Keratinocyte (primary cell): ENCODE data around the gene ARID1B. TPM values are rescaled to one million over a fixed set of nuclear protein-coding genes. Genes with fewer than 3 reads are reported as not detected.

Experiments used
- DNase-seq: peaks from one replicate; pipeline ENCODE4 v3.0.0-alpha.2; 2011; ENCODE audit warnings: low read depth, missing footprints, low spot score
- FAIRE-seq: peaks from 2 replicates; lab custom pipeline; 2011; peaks lifted over from hg19 to GRCh38; lab: Jason Lieb, UNC
- H2AFZ ChIP-seq: 2 replicates; pipeline ENCODE4 v1.6.0; 2012; ENCODE audit warnings: low read length, control low read depth, inconsistent platforms; ENCODE audit not compliant: control insufficient read depth
- H3K27ac ChIP-seq: 2 replicates; pipeline ENCODE4 v1.5.1; 2011; ENCODE audit warnings: low read length; ENCODE audit not compliant: control insufficient read depth, insufficient read depth
- H3K27me3 ChIP-seq: 3 replicates; pipeline ENCODE4 v1.6.0; 2011; ENCODE audit warnings: low read length; ENCODE audit not compliant: control insufficient read depth, insufficient read depth; ENCODE audit errors: extremely low read depth
- H3K36me3 ChIP-seq, 2 experiments: 2 replicates in 1 of 2; 3 replicates in 1 of 2; pipeline ENCODE4 v1.5.1; 2011; ENCODE audit warnings: low read length in 2 of 2, mild to moderate bottlenecking in 1 of 2; ENCODE audit not compliant: control insufficient read depth in 2 of 2, insufficient read depth in 2 of 2; ENCODE audit errors: extremely low read depth in 1 of 2
- H3K4me1 ChIP-seq: 3 replicates; pipeline ENCODE4 v1.5.1; 2011; ENCODE audit warnings: low read length; ENCODE audit not compliant: control insufficient read depth, insufficient read depth; ENCODE audit errors: extremely low read depth
- H3K4me2 ChIP-seq: 3 replicates; pipeline ENCODE4 v1.6.0; 2011; ENCODE audit warnings: low read depth, low read length; ENCODE audit not compliant: control insufficient read depth, insufficient read depth; ENCODE audit errors: extremely low read depth
- H3K4me3 ChIP-seq, 3 experiments: fragments of 200-600 bp in 1 of 3; sonication (generic) in 1 of 3; 2 replicates in 2 of 3; 3 replicates in 1 of 3; pipeline ENCODE4 v1.5.1; 2011 to 2016; ENCODE audit warnings: low read length in 3 of 3, mild to moderate bottlenecking in 3 of 3, control low read depth in 2 of 3, inconsistent platforms in 1 of 3, low read depth in 1 of 3, mixed read lengths in 1 of 3, mixed run types in 1 of 3, moderate library complexity in 1 of 3; ENCODE audit not compliant: control insufficient read depth in 2 of 3, insufficient read depth in 2 of 3; ENCODE audit errors: extremely low read depth in 1 of 3
- H3K79me2 ChIP-seq: 2 replicates; pipeline ENCODE4 v1.6.0; 2012; ENCODE audit warnings: low read length; ENCODE audit not compliant: control insufficient read depth, insufficient read depth
- H3K9ac ChIP-seq: 3 replicates; pipeline ENCODE4 v1.6.0; 2011; ENCODE audit warnings: low read length; ENCODE audit not compliant: control insufficient read depth, insufficient read depth; ENCODE audit errors: extremely low read depth
- H3K9me1 ChIP-seq: 3 replicates; pipeline ENCODE4 v1.6.0; 2011; ENCODE audit warnings: low read length; ENCODE audit not compliant: control insufficient read depth, insufficient read depth; ENCODE audit errors: extremely low read depth
- H3K9me3 ChIP-seq: 2 replicates; pipeline ENCODE4 v1.5.1; 2012; ENCODE audit warnings: low read depth, low read length; ENCODE audit not compliant: control insufficient read depth
- H4K20me1 ChIP-seq: 3 replicates; pipeline ENCODE4 v1.6.0; 2011; ENCODE audit warnings: low read length; ENCODE audit not compliant: control insufficient read depth, insufficient read depth; ENCODE audit errors: extremely low read depth
- EZH2 ChIP-seq: IDR thresholded peaks from one replicate; pipeline ENCODE4 v1.6.1; 2012; ENCODE audit warnings: inconsistent platforms, mild to moderate bottlenecking, low read length, moderate library complexity
- dilution Hi-C: fragments of 300-500 bp; cut with MboI; formaldehyde crosslinking; loops from one replicate; pipeline ENCODE4 v1.7.0; 2020; ENCODE audit warnings: low sequenced_read_pairs; ENCODE audit not compliant: extremely low pct_ligation_motif_present
- polyA plus RNA-seq, 5 experiments: library from polyadenylated mRNA; depleted of rRNA in 3 of 5; stranded (reverse) in 3 of 5; stranded (forward) in 1 of 5; unstranded in 1 of 5; fragments of >200 nt; gene quantifications; 1 replicate in 1 of 5; 2 replicates in 3 of 5; 3 replicates in 1 of 5; pipeline versions ENCODE4 v1.2.1 to v1.2.3, GENCODE V29; 2011 to 2012; ENCODE audit warnings: missing spikeins in 2 of 5, low read depth in 1 of 5, low replicate concordance in 1 of 5
- TF ChIP-seq, protein P1 (sequence below), 3 experiments: IDR thresholded peaks in 1 of 3; conservative IDR thresholded peaks in 1 of 3; optimal IDR thresholded peaks in 1 of 3; 2 replicates in 2 of 3; 3 replicates in 1 of 3; pipeline versions ENCODE3 to v1.5.1; 2011; ENCODE audit warnings: low read length in 3 of 3, mild to moderate bottlenecking in 3 of 3, moderate library complexity in 2 of 3, control low read depth in 1 of 3, inconsistent platforms in 1 of 3; ENCODE audit not compliant: insufficient read depth in 2 of 3; ENCODE audit errors: extremely low read depth in 1 of 3

The ARID1B gene
- polyA plus RNA-seq, 1 donor (not counting 4 experiments of a cell fraction or from before 2014, with no cell fraction given), result 14.9 TPM

- TF ChIP-seq, protein P1, sequence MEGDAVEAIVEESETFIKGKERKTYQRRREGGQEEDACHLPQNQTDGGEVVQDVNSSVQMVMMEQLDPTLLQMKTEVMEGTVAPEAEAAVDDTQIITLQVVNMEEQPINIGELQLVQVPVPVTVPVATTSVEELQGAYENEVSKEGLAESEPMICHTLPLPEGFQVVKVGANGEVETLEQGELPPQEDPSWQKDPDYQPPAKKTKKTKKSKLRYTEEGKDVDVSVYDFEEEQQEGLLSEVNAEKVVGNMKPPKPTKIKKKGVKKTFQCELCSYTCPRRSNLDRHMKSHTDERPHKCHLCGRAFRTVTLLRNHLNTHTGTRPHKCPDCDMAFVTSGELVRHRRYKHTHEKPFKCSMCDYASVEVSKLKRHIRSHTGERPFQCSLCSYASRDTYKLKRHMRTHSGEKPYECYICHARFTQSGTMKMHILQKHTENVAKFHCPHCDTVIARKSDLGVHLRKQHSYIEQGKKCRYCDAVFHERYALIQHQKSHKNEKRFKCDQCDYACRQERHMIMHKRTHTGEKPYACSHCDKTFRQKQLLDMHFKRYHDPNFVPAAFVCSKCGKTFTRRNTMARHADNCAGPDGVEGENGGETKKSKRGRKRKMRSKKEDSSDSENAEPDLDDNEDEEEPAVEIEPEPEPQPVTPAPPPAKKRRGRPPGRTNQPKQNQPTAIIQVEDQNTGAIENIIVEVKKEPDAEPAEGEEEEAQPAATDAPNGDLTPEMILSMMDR (optimal IDR thresholded peaks at IDR 0.05 in 1 of 3, IDR thresholded peaks at IDR 0.05 in 1 of 3, conservative IDR thresholded peaks at IDR 0.05 in 1 of 3; ENCODE audit: extremely low read depth in 1 of 3, insufficient read depth in 2 of 3, low read length in 3 of 3), result no peak
- no peak for TF ChIP-seq EZH2
- FAIRE-seq (peak; percentile 99), DNase-seq (no peak)
- Histone ChIP-seq H2AFZ (no peak overlapping the region), H3K27me3 (no peaks in the 10 kb centered on the region), H3K4me2 (peak overlapping the region; percentile 39), H3K4me3 (no peak overlapping the region), H3K79me2 (peaks cover 46% of the 10 kb centered on the region), H3K4me1 (peaks cover 30% of the 10 kb centered on the region), H3K9me1 (no peaks in the 10 kb centered on the region), H3K9ac (no peak overlapping the region), H4K20me1 (no peaks in the 10 kb centered on the region), H3K9me3 (no peaks in the 10 kb centered on the region), H3K27ac (peak overlapping the region; percentile 28), H3K36me3 (no peaks in the 10 kb centered on the region)
- dilution Hi-C loops, result no loop called here
These were observed 253.0 kb downstream of the ARID1B start for GRCh38 chr6:157029980-157030690.

DNA sequence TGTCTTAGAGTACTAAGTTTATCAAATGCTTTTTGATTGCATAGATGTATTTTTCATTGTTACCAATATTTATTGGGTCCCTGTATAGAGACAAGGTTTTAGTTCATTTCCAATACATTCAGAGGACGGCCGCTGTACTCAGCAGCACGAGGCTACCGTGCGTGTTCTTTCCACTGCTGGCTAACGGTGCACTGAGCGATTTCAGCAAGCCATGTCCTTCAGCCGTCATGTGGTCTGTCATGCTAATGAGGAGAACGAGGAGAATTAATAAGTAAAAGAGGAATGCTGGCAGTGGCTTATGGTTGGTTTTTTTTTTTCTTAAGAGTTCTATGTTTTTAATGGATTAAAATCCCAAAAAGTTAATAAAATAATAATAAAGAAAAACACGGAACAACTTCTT, 253.6 kb downstream of the ARID1B start:
- no peaks in the 10 kb centered on the region for H3K9me1 ChIP-seq
- DNase-seq, result no peak
- H3K4me1 ChIP-seq, result peaks cover 36% of the 10 kb centered on the region
- H3K36me3 ChIP-seq, result no peaks in the 10 kb centered on the region
- no peak overlapping the region for H3K27ac ChIP-seq
- dilution Hi-C loops, result no loop called here
- H2AFZ ChIP-seq, result no peak overlapping the region
- FAIRE-seq, result no peak
- no peak overlapping the region for H3K4me2 ChIP-seq
- H3K9ac ChIP-seq, result no peak overlapping the region
- H3K79me2 ChIP-seq, result peaks cover 40% of the 10 kb centered on the region
- H3K4me3 ChIP-seq, result no peak overlapping the region
- TF ChIP-seq EZH2, result no peak
- TF ChIP-seq, protein P1 (optimal IDR thresholded peaks at IDR 0.05 in 1 of 3, IDR thresholded peaks at IDR 0.05 in 1 of 3, conservative IDR thresholded peaks at IDR 0.05 in 1 of 3; ENCODE audit: extremely low read depth in 1 of 3, insufficient read depth in 2 of 3, low read length in 3 of 3), result no peak
- H3K9me3 ChIP-seq, result no peaks in the 10 kb centered on the region
- H3K27me3 ChIP-seq, result no peaks in the 10 kb centered on the region
- H4K20me1 ChIP-seq, result no peaks in the 10 kb centered on the region
